Motor neuron (in vitro differentiated cells): ENCODE data around the gene PI4K2A. TPM values are rescaled to one million over a fixed set of nuclear protein-coding genes. Genes with fewer than 3 reads are reported as not detected.
"Not testable (repeated sequence)": the region's sequence is repeated elsewhere in the genome, so short reads cannot be mapped to it uniquely, and the experiment has no call there.

ENCODE experiments used
- ATAC-seq, 8 experiments: fragments of 200-7000 bp; cut with Tn5 transposase; replicated peaks in 6 of 8; 2 replicates each; pipeline ENCODE4 v1.8.0; 2021; ENCODE audit warnings: mild to moderate bottlenecking in 8 of 8, moderate library complexity in 8 of 8
- H3K27ac ChIP-seq, 2 donors: fragments of 250-450 bp; sonication (Bioruptor Pico); 2 replicates each; pipeline ENCODE4 v1.9.0; 2021; ENCODE audit warnings: antibody characterized with exemption in 2 of 2, mild to moderate bottlenecking in 2 of 2, moderate library complexity in 1 of 2
- H3K4me1 ChIP-seq, 2 donors: fragments of 250-450 bp; sonication (Bioruptor Pico); replicated peaks in 1 of 2; 2 replicates each; pipeline ENCODE4 v1.6.1; 2021; ENCODE audit warnings: antibody characterized with exemption in 2 of 2, mild to moderate bottlenecking in 2 of 2, moderate library complexity in 1 of 2
- H3K4me3 ChIP-seq, 5 donors: fragments of 250-450 bp; sonication (Bioruptor Pico); 2 replicates each; pipeline ENCODE4 v1.9.0; 2021; ENCODE audit warnings: antibody characterized with exemption in 5 of 5, mild to moderate bottlenecking in 5 of 5, moderate library complexity in 4 of 5
- WGBS, 10 experiments: fragments of 450-650 bp; shearing (Covaris generic); methylation state at CpG; one replicate each; pipeline ENCODE4 v1.0.0; 2022; 5-methylcytosine and 5-hydroxymethylcytosine counted together
- in situ Hi-C, 9 experiments: fragments of 400-800 bp; cut with MboI; loops; one replicate each; pipeline ENCODE4 v1.15.0; 2021; ENCODE audit warnings: low sequenced_read_pairs in 9 of 9, low pct_unique_long_range_greater_than_20kb in 2 of 9; ENCODE audit not compliant: unreplicated experiment in 9 of 9
- total RNA-seq, 8 experiments: library from RNA; unstranded; fragments of 300-600 nt; gene quantifications; 2 replicates each; pipeline versions ENCODE4 v1.2.3 to v1.2.4, GENCODE V29; 2022

PI4K2A gene
- total RNA-seq, 8 experiments from 2014 or later, result 10.1 to 46.8 (median 18.4) TPM

DNA sequence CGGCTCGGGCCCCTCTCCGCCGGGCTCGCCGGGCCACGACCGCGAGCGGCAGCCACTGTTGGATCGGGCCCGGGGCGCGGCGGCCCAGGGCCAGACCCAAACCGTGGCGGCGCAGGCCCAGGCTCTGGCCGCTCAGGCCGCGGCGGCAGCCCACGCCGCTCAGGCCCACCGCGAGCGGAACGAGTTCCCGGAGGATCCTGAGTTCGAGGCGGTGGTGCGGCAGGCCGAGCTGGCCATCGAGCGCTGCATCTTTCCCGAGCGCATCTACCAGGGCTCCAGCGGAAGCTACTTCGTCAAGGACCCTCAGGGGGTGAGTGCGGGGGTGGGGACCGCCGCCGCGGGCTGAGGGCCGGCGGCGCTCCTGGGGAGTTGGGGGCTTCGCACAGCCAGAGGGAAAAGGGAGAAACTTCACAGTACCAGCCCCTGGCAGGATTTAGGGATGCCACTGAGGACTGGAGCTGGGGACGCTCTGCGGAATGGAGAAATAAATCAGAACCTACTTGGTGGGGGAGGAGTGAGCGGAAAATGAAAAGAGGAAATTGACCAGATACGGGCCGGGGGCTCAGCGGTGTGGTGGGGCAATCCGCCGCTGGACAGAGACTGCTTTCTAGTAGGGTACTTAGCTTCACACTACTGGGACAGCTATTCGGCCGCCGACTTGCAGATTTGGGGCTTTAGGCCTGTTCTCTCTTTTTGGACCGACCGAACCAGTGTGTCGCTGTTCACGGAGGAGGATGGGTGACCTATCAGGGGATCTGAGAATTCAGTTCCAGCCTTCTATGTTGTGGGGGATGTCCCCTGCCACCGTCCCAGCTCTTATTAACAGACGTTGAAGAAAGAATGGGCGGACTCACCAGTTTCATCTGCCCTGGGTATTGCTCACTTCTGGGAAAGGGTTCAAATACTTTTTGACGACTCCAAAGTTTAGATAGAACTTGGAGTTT, 669 bp downstream of the PI4K2A start:
- in situ Hi-C loops, result no loop called here
- Histone ChIP-seq H3K27ac (peak overlapping the region; percentile 65 to 75), H3K4me1 (peaks cover 5 to 9% of the 10 kb centered on the region in 2 donors), H3K4me3 (peak overlapping the region; percentile 63 to 95 (median 86))
- peak; percentile 43 to 61 (median 56) for ATAC-seq
- WGBS, 10 experiments, result 0 to 20% (median 0%) methylated on average over 2 to 13 of the region's 67 CpGs; no CpG with 5 or more reads in 1 of the 10 experiments

- 80 to 100% (median 94%) methylated on average over 1 to 9 of the region's 13 CpGs; no CpG with 5 or more reads in 1 of the 10 experiments for WGBS, 10 experiments
- H3K4me3 ChIP-seq, in situ Hi-C loops, H3K4me1 ChIP-seq, ATAC-seq, H3K27ac ChIP-seq: not testable (repeated sequence)
These were observed 2.1 kb downstream of the PI4K2A start for GRCh38 chr10:97642471-97643159.

DNA sequence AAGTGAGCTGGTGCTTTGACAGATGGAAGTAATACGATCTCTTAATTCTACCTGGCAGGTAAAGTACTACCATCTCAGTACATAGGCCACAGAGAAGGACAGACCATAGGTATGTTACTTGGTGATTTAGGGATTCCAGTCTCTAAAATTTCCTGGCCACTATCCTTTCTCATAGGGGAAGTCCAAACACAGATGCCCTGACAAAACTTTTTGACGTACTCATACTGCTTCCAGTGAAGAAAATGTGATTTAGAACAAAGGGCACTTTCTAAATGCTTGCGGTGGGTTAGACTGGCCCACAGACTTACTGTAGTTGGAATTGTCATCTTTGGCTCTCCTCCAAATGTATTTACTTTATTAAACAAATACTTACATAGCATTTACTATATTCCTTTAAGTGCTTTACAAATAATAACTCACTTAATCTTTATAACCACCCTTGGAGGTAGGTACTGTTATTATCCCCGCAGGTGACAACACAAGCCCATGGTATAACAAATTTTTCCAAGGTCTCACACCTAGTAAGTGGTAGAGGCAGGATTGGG, 3.0 kb downstream of the PI4K2A start:
- in situ Hi-C loops, result no loop called here
- H3K4me3 ChIP-seq, result no peak overlapping the region
- no peak overlapping the region for H3K27ac ChIP-seq
- H3K4me1 ChIP-seq, result peaks cover 6 to 9% of the 10 kb centered on the region in 2 donors
- ATAC-seq, result no peak
- WGBS, 10 experiments, result 78 to 100% (median 95%) methylated on average over 1 to 4 of the region's 4 CpGs

GRCh38 chr10:97644936-97645335, 4.5 kb downstream of the PI4K2A start:
- WGBS, 10 experiments, result 50 to 100% (median 97%) methylated on average over 1 to 3 of the region's 4 CpGs; no CpG with 5 or more reads in 2 of the 10 experiments
- no peak overlapping the region for H3K4me3 ChIP-seq
- H3K4me1 ChIP-seq, result peaks cover 7 to 15% of the 10 kb centered on the region in 2 donors
- in situ Hi-C loops, result no loop called here
- no peak for ATAC-seq
- no peak overlapping the region for H3K27ac ChIP-seq

- Histone ChIP-seq H3K4me3 (no peak overlapping the region), H3K27ac (no peak overlapping the region), H3K4me1 (peaks cover 3 to 5% of the 10 kb centered on the region in 2 donors)
- in situ Hi-C loops, result no loop called here
- ATAC-seq, result no peak
- WGBS, 10 experiments, result 0 to 100% (median 50%) methylated on average over 1 of the region's 1 CpG
These were observed 7.1 kb downstream of the PI4K2A start for GRCh38 chr10:97647556-97647955.

GRCh38 chr10:97648562-97649404, 8.3 kb downstream of the PI4K2A start:
- ATAC-seq, result peak; percentile 57 to 95 (median 88)
- H3K27ac ChIP-seq, result no peak overlapping the region
- H3K4me3 ChIP-seq, result no peak overlapping the region
- peaks cover 3 to 5% of the 10 kb centered on the region in 2 donors for H3K4me1 ChIP-seq
- in situ Hi-C loops, result no loop called here
- 0 to 100% (median 54%) methylated on average over 1 to 5 of the region's 5 CpGs; no CpG with 5 or more reads in 2 of the 10 experiments for WGBS, 10 experiments

DNA sequence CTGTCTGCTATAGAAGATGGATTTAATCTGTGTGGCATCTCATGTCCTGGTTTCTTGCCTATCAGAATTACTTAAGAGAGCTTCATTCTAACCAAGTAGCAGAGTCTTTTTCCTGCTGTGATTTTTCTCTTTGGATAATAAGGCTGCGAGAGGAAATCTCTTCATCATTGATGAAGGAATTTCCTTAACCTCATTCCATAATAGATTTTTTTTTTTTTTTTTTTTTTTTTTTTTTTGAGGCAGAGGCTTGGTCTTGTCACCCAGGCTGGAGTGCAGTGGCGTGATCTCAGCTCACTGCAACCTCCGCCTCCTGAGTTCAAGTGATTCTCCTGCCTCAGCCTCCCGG, 8.9 kb downstream of the PI4K2A start:
- H3K27ac ChIP-seq, in situ Hi-C loops, ATAC-seq, H3K4me1 ChIP-seq, H3K4me3 ChIP-seq: not testable (repeated sequence)
- WGBS, 10 experiments, result 0 to 100% (median 86%) methylated on average over 1 to 3 of the region's 4 CpGs; no CpG with 5 or more reads in 3 of the 10 experiments

DNA sequence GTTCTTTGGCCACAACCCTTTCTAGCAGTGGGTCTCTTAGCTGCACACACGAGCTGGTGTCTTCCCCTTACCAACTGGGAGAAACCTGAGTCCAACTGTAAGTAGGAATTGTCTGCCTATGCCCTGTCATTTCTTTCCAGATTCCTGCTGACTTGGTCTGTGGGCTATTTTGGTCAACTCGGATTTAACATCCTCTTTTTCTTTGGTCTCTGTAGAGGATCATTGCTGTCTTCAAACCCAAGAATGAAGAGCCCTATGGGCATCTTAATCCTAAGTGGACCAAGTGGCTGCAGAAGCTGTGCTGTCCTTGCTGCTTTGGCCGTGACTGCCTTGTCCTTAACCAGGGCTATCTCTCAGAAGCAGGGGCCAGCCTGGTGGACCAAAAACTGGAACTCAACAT, 10.3 kb downstream of the PI4K2A start:
- in situ Hi-C loops, result no loop called here
- H3K27ac ChIP-seq, result no peak overlapping the region
- H3K4me3 ChIP-seq, result no peak overlapping the region
- WGBS, 10 experiments, result 50 to 100% (median 86%) methylated on average over 1 to 3 of the region's 3 CpGs; no CpG with 5 or more reads in 3 of the 10 experiments
- no peak for ATAC-seq
- peaks cover 3 to 5% of the 10 kb centered on the region in 2 donors for H3K4me1 ChIP-seq

- Histone ChIP-seq H3K4me3 (no peak overlapping the region), H3K27ac (no peak overlapping the region), H3K4me1 (peaks cover 3 to 5% of the 10 kb centered on the region in 2 donors)
- no peak for ATAC-seq
- WGBS, 10 experiments, result 67 to 100% (median 96%) methylated on average over 1 to 3 of the region's 3 CpGs; no CpG with 5 or more reads in 3 of the 10 experiments
- in situ Hi-C loops, result no loop called here
These were observed 11.3 kb downstream of the PI4K2A start for GRCh38 chr10:97651773-97652172.

GRCh38 chr10:97656777-97657176, 16.3 kb downstream of the PI4K2A start:
- 80 to 100% (median 100%) methylated on average over 1 to 5 of the region's 5 CpGs; no CpG with 5 or more reads in 4 of the 10 experiments for WGBS, 10 experiments

DNA sequence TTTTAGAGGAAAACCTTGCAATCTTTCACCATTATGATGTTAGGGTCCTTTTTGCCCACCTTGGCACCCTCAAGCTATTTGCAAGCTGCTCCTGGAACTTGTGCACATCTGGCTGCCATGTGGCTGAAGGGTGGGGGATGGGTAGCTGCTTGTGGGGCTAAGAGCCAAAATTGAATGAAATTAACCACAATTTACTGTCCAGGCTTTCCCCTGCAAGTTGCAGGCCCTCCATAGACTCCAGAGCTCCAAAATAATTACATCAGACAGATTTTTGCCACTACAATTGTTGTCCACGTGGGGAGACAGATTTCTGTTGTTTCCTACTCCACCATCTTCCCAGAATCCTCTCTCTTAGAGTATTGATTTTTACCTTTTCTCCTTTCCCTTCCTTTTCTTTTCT, 19.1 kb downstream of the PI4K2A start:
- ATAC-seq, result peak in 3 of 8 experiments; percentile 43 to 51 (median 49)
- Histone ChIP-seq H3K4me1 (no peaks in the 10 kb centered on the region), H3K27ac (no peak overlapping the region), H3K4me3 (no peak overlapping the region)
- WGBS, 10 experiments, result 0 to 92% (median 40%) methylated on average over 1 of the region's 1 CpG; no CpG with 5 or more reads in 4 of the 10 experiments
- in situ Hi-C loops, result no loop called here

More at GRCh38 chr10:97656777-97657176, 16.3 kb downstream of the PI4K2A start:
- no peak for ATAC-seq
- Histone ChIP-seq H3K4me3 (no peak overlapping the region), H3K4me1 (no peaks in the 10 kb centered on the region), H3K27ac (no peak overlapping the region)
- in situ Hi-C loops, result no loop called here

DNA sequence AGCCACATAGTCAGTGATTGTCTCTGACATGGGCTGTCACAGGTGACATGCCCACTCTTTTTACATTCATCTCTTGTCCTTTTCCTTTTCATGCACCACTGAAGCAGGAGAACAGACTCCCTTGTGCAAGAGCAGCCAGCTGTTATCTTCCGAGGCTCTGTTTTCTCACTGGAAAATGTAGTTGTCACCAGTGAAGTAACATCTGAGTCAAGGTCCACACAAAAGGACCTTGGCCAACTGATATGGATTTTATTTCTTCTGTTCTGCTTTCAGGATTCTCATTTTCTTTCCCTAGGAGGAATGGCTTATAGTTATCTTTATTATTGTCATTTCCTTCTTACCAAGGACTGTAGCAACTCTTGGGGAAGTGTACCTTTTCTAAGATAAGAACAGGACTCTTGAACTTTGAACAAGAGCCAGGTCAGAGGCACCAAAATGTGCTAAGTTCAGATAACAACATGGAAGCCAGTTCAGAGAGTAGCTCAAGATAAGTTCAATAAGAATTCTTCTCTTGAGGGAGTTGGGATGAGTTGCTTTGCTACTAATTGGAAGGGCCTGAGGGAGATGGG, 23.9 kb downstream of the PI4K2A start:
- H3K27ac ChIP-seq, result no peak overlapping the region
- in situ Hi-C loops, result no loop called here
- WGBS, 10 experiments, result 100% methylated on average over 1 of the region's 1 CpG; no CpG with 5 or more reads in 4 of the 10 experiments
- no peak overlapping the region for H3K4me3 ChIP-seq
- H3K4me1 ChIP-seq, result no peaks in the 10 kb centered on the region
- no peak for ATAC-seq
